ENCODE results near the gene THYN1. TPM values are rescaled to one million over a fixed set of nuclear protein-coding genes. Genes with fewer than 3 reads are reported as not detected.

Gene THYN1
- total RNA-seq, 1 experiment from 2014 or later: 33.6 TPM

DNA sequence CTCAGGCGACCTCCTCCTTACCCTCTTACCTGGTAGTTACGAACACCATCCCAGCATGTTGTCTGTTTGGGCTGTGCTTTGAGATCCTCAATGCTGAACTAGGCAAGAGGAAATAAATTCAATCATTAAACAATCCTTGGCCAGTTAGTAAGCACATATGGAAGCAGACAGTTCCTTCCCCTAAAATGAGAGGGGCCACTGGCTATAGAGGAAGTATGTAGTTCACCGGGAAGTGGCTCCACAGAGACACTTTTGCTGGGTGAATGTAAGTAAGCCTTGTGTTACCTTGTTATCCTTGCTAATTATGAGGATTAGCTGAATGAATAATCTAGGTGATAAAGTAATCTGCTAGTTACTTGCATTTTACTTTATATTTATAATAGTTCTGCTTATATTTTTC, 2.9 kb downstream of the THYN1 start:
- Histone ChIP-seq H3K36me3 (ENCODE audit: control insufficient read depth, insufficient read depth, low read length) (no peaks in the 10 kb centered on the region; the same call in 1 of the 2 replicates), H3K4me3 (ENCODE audit: low read depth in 2 of 2, low read length in 2 of 2) (no peak overlapping the region), H3K27me3 (ENCODE audit: control insufficient read depth, insufficient read depth, low read length) (no peaks in the 10 kb centered on the region), H3K27ac (ENCODE audit: low read length) (no peak overlapping the region), H3K9me3 (ENCODE audit: control insufficient read depth, insufficient read depth, low read depth, low read length) (no peaks in the 10 kb centered on the region), H3K4me1 (ENCODE audit: control insufficient read depth, insufficient read depth, low read length) (peaks cover 17% of the 10 kb centered on the region)
- in situ Hi-C loops (cut with HindIII; ENCODE audit: low pct_unique_long_range_greater_than_20kb, low sequenced_read_pairs) (no loop called here), intact Hi-C loops (cut with micrococcal nuclease; ENCODE audit: unreplicated experiment) (no loop called here)
- TF ChIP-seq TCF7L2 (IDR thresholded peaks at IDR 0.05; ENCODE audit: low read depth, low read length) (no peak), SIN3A (IDR thresholded peaks at IDR 0.05; ENCODE audit: borderline replicate concordance, insufficient read depth, low read depth, low read length) (no peak), POLR2AphosphoS5 (IDR thresholded peaks at IDR 0.05; ENCODE audit: low read depth, low read length) (no peak)
- TF ChIP-seq, protein P1, sequence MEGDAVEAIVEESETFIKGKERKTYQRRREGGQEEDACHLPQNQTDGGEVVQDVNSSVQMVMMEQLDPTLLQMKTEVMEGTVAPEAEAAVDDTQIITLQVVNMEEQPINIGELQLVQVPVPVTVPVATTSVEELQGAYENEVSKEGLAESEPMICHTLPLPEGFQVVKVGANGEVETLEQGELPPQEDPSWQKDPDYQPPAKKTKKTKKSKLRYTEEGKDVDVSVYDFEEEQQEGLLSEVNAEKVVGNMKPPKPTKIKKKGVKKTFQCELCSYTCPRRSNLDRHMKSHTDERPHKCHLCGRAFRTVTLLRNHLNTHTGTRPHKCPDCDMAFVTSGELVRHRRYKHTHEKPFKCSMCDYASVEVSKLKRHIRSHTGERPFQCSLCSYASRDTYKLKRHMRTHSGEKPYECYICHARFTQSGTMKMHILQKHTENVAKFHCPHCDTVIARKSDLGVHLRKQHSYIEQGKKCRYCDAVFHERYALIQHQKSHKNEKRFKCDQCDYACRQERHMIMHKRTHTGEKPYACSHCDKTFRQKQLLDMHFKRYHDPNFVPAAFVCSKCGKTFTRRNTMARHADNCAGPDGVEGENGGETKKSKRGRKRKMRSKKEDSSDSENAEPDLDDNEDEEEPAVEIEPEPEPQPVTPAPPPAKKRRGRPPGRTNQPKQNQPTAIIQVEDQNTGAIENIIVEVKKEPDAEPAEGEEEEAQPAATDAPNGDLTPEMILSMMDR (IDR thresholded peaks at IDR 0.05): no peak
- TF ChIP-seq, protein P2, sequence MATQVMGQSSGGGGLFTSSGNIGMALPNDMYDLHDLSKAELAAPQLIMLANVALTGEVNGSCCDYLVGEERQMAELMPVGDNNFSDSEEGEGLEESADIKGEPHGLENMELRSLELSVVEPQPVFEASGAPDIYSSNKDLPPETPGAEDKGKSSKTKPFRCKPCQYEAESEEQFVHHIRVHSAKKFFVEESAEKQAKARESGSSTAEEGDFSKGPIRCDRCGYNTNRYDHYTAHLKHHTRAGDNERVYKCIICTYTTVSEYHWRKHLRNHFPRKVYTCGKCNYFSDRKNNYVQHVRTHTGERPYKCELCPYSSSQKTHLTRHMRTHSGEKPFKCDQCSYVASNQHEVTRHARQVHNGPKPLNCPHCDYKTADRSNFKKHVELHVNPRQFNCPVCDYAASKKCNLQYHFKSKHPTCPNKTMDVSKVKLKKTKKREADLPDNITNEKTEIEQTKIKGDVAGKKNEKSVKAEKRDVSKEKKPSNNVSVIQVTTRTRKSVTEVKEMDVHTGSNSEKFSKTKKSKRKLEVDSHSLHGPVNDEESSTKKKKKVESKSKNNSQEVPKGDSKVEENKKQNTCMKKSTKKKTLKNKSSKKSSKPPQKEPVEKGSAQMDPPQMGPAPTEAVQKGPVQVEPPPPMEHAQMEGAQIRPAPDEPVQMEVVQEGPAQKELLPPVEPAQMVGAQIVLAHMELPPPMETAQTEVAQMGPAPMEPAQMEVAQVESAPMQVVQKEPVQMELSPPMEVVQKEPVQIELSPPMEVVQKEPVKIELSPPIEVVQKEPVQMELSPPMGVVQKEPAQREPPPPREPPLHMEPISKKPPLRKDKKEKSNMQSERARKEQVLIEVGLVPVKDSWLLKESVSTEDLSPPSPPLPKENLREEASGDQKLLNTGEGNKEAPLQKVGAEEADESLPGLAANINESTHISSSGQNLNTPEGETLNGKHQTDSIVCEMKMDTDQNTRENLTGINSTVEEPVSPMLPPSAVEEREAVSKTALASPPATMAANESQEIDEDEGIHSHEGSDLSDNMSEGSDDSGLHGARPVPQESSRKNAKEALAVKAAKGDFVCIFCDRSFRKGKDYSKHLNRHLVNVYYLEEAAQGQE (IDR thresholded peaks at IDR 0.05; ENCODE audit: insufficient read depth in 1 of 2, low read depth in 2 of 2, low read length in 1 of 2): no peak
- ChIA-PET POLR2A (no interaction called here), CTCF (no interaction called here)
- no TSS peak for BruUV-seq (replicated peaks)
- no peak for DNase-seq (ENCODE audit: low read depth, low spot score)
- ATAC-seq: no peak

DNA sequence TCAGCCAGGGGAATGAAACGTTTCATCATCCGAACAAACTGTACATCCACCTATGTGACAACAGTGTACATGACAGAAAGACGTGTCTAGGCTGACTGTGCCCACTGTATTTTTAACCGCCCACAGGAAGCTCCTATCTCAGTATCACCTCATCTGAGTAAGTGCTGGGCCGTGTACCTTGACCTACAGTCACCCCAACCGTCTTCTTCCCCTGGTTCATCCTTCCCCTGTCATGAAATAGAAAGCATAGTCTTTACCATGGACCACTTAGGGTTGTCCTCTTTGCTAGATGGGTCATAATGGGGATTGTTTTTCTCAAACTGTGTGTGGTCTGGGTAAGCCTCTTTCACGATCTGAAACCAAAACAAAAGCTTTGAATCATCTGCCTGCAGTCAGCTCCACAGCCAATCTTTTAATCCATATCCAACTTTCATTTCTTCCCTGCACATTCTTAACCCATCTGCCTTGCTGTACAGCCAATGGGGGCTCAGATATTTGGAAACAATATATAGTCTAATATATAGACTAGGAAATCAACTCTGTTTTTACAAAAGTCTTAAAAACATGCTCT, 4.2 kb downstream of the THYN1 start:
- intact Hi-C loops (cut with micrococcal nuclease; ENCODE audit: unreplicated experiment): no loop called here
- Histone ChIP-seq H3K27me3 (ENCODE audit: control insufficient read depth, insufficient read depth, low read length) (no peaks in the 10 kb centered on the region), H3K4me3 (ENCODE audit: low read depth in 2 of 2, low read length in 2 of 2) (no peak overlapping the region), H3K9me3 (ENCODE audit: control insufficient read depth, insufficient read depth, low read depth, low read length) (no peaks in the 10 kb centered on the region), H3K27ac (ENCODE audit: low read length) (no peak overlapping the region), H3K36me3 (ENCODE audit: control insufficient read depth, insufficient read depth, low read length) (no peaks in the 10 kb centered on the region; the same call in 1 of the 2 replicates), H3K4me1 (ENCODE audit: control insufficient read depth, insufficient read depth, low read length) (peaks cover 9% of the 10 kb centered on the region)
- ChIA-PET POLR2A (no interaction called here), CTCF (no interaction called here)
- in situ Hi-C loops (cut with HindIII; ENCODE audit: low pct_unique_long_range_greater_than_20kb, low sequenced_read_pairs): no loop called here
- no peak for ATAC-seq
- TF ChIP-seq SIN3A (IDR thresholded peaks at IDR 0.05; ENCODE audit: borderline replicate concordance, insufficient read depth, low read depth, low read length): no peak
- TF ChIP-seq TCF7L2 (IDR thresholded peaks at IDR 0.05; ENCODE audit: low read depth, low read length): no peak
- no peak for TF ChIP-seq POLR2AphosphoS5 (IDR thresholded peaks at IDR 0.05; ENCODE audit: low read depth, low read length)
- TF ChIP-seq, protein P1 (IDR thresholded peaks at IDR 0.05): no peak
- TF ChIP-seq, protein P2 (IDR thresholded peaks at IDR 0.05; ENCODE audit: insufficient read depth in 1 of 2, low read depth in 2 of 2, low read length in 1 of 2): no peak
- no peak for DNase-seq (ENCODE audit: low read depth, low spot score)
- no TSS peak for BruUV-seq (replicated peaks)

Measured in Panc1 (cell line).